K562 (cell line): ENCODE measurements around the gene SLC31A1. TPM values are rescaled to one million over a fixed set of nuclear protein-coding genes. Genes with fewer than 3 reads are reported as not detected.

Experiments used
- ATAC-seq: fragments of 200-7000 bp; cut with Tn5 transposase; 3 replicates; pipeline ENCODE4 v1.9.1; 2020; ENCODE audit warnings: moderate library complexity
- BruUV-seq: library from RNA; stranded (reverse); fragments of 400-500 nt; replicated peaks from 2 replicates; lab custom pipeline; 2021; lab: Mats Ljungman, UMichigan
- CTCF ChIA-PET: fragments of 300-600 bp; formaldehyde crosslinking; extraction: SDS; loops from one replicate; lab custom pipeline; 2021; ENCODE audit warnings: low intra/inter-chr PET ratio; lab: Yijun Ruan, JAX
- POLR2A ChIA-PET: fragments of 300-600, 350-650 bp; sonication (Branson Sonifier 250); formaldehyde crosslinking; extraction: SDS; loops from one replicate; lab custom pipeline; 2021; ENCODE audit warnings: antibody characterized with exemption, inconsistent platforms; lab: Yijun Ruan, JAX
- DNase-seq, 4 experiments: peaks; one replicate each; pipeline versions ENCODE4 v3.0.0 to v3.0.0-alpha.2; 2011 to 2018; ENCODE audit warnings: low spot score in 3 of 4, mixed read lengths in 3 of 4; ENCODE audit errors: extremely low read depth in 1 of 4
- FAIRE-seq: peaks from 2 replicates; lab custom pipeline; 2011; peaks lifted over from hg19 to GRCh38; lab: Jason Lieb, UNC
- H2AFZ ChIP-seq: 2 replicates; pipeline ENCODE4 v1.6.0; 2011; ENCODE audit warnings: low read depth, low read length, control low read depth, inconsistent platforms
- H3K27ac ChIP-seq: fragments of 200-600 bp; 3 replicates; pipeline ENCODE4 v1.8.0; 2011; ENCODE audit warnings: low read depth, mild to moderate bottlenecking, control low read depth, inconsistent platforms, low read length, moderate library complexity, mixed read lengths; ENCODE audit errors: extremely low read depth
- H3K27me3 ChIP-seq, 2 experiments: fragments of 300-600 bp in 1 of 2; 2 replicates in 1 of 2; 3 replicates in 1 of 2; pipeline versions ENCODE4 v1.6.0 to v1.8.0; 2011; ENCODE audit warnings: inconsistent platforms in 2 of 2, low read length in 2 of 2, mild to moderate bottlenecking in 1 of 2, mixed read lengths in 1 of 2, moderate library complexity in 1 of 2; ENCODE audit not compliant: control insufficient read depth in 2 of 2, insufficient read depth in 2 of 2
- H3K36me3 ChIP-seq: fragments of 300-600 bp; 3 replicates; pipeline ENCODE4 v1.8.0; 2011; ENCODE audit warnings: mild to moderate bottlenecking, low read length, inconsistent platforms; ENCODE audit not compliant: control insufficient read depth, insufficient read depth
- H3K4me1 ChIP-seq, 2 experiments: fragments of 200-600 bp in 1 of 2; replicated peaks in 1 of 2; 2 replicates in 1 of 2; 3 replicates in 1 of 2; pipeline versions ENCODE4 v1.5.1 to v1.8.0; 2011; ENCODE audit warnings: inconsistent platforms in 2 of 2, low read length in 2 of 2, mild to moderate bottlenecking in 1 of 2, mixed read lengths in 1 of 2, moderate library complexity in 1 of 2; ENCODE audit not compliant: control insufficient read depth in 2 of 2, insufficient read depth in 2 of 2
- H3K4me2 ChIP-seq: 2 replicates; pipeline ENCODE4 v1.6.1; 2011; ENCODE audit warnings: low read length, control low read depth, inconsistent platforms, mixed read lengths; ENCODE audit not compliant: insufficient read depth
- H3K4me3 ChIP-seq: fragments of 200-600 bp; sonication (generic), shearing (Covaris generic); 2 replicates; pipeline ENCODE4 v1.5.1; 2016; ENCODE audit warnings: control low read depth, inconsistent platforms
- H3K79me2 ChIP-seq: fragments of 200-600 bp; 3 replicates; pipeline ENCODE4 v1.8.0; 2011; ENCODE audit warnings: low read length, inconsistent platforms; ENCODE audit not compliant: control insufficient read depth, insufficient read depth
- H3K9ac ChIP-seq, 2 experiments: 2 replicates each; pipeline versions ENCODE4 v1.6.0 to v1.6.1; 2011; ENCODE audit warnings: low read depth in 2 of 2, low read length in 2 of 2, control low read depth in 1 of 2, inconsistent platforms in 1 of 2, mild to moderate bottlenecking in 1 of 2, mixed read lengths in 1 of 2; ENCODE audit not compliant: insufficient read depth in 1 of 2
- H3K9me1 ChIP-seq: one replicate; pipeline ENCODE4 v1.6.0; 2011; ENCODE audit warnings: inconsistent platforms, mild to moderate bottlenecking, low read length, moderate library complexity; ENCODE audit not compliant: control insufficient read depth, insufficient read depth
- H3K9me3 ChIP-seq: replicated peaks from 2 replicates; pipeline ENCODE4 v1.5.1; 2011; ENCODE audit warnings: low read depth, low read length, inconsistent platforms; ENCODE audit not compliant: control insufficient read depth, insufficient read depth
- H4K20me1 ChIP-seq: replicated peaks from 2 replicates; pipeline ENCODE4 v1.6.1; 2011; ENCODE audit warnings: low read length, inconsistent platforms, mixed read lengths; ENCODE audit not compliant: control insufficient read depth, insufficient read depth
- WGBS: fragments of 100-300 bp; shearing (Covaris generic); methylation state at CpG from one replicate; pipeline ENCODE4 v1.1.6; 2016; ENCODE audit warnings: low coverage, mixed read lengths; ENCODE audit not compliant: insufficient coverage; ENCODE audit errors: missing lambda C conversion rate; 5-methylcytosine and 5-hydroxymethylcytosine counted together
- in situ Hi-C: fragments of 300-500 bp; cut with MboI; formaldehyde crosslinking; loops from 4 replicates; pipeline ENCODE4 v1.15.0; 2018; ENCODE audit warnings: inconsistent platforms, mixed read lengths
- intact Hi-C: fragments of 100-400 bp; cut with micrococcal nuclease; formaldehyde crosslinking; loops from 2 replicates; pipeline ENCODE4 v1.14.2; 2022
- polyA plus RNA-seq, 8 experiments: library from polyadenylated mRNA; depleted of rRNA in 4 of 8; stranded (reverse) in 5 of 8; unstranded in 3 of 8; fragments of >200 nt; fragmentation: Nextera tagmentation in 2 of 8; fragmentation: Illumina TruSeq in 1 of 8; extraction: Ambion mirVana in 2 of 8; extraction: Trizol in 1 of 8; gene quantifications; 2 replicates each; pipeline versions ENCODE4 v1.2.1 to v1.2.3, GENCODE V29; 2011 to 2014; ENCODE audit warnings: inconsistent platforms in 1 of 8, missing spikeins in 1 of 8
- total RNA-seq, 7 experiments: library from RNA; depleted of rRNA in 6 of 7; stranded (reverse); fragments of >200 nt in 6 of 7; fragmentation: Illumina TruSeq in 2 of 7; extraction: Trizol in 2 of 7; gene quantifications; 2 replicates each; pipeline versions ENCODE4 v1.2.1 to v1.2.3, GENCODE V29; 2011 to 2021; ENCODE audit warnings: low replicate concordance in 1 of 7
- TF ChIP-seq, protein P1 (sequence below), 2 experiments: fragments of 450-650 bp in 1 of 2; sonication (generic) in 1 of 2; formaldehyde crosslinking in 1 of 2; IDR thresholded peaks; 2 replicates each; pipeline versions ENCODE4 v1.7.1 to v1.9.0; 2016 to 2022; ENCODE audit warnings: inconsistent platforms in 1 of 2, mild to moderate bottlenecking in 1 of 2, missing genetic modification reagents in 1 of 2
- TF ChIP-seq, protein P2 (sequence below): fragments of 250-450 bp; sonication (Bioruptor Pico); IDR thresholded peaks from 2 replicates; pipeline ENCODE4 v1.5.0; 2020; ENCODE audit warnings: mild to moderate bottlenecking, borderline replicate concordance

SLC31A1 gene
- total and polyA plus RNA-seq, 9 of the 15 experiments (the other 6 are each of a cell fraction or from before 2014, with no cell fraction given) = 15.4 to 40.7 (median 25.9) TPM

GRCh38 chr9:113223963-113224362, 2.6 kb downstream of the SLC31A1 start:
- peaks cover 67% of the 10 kb centered on the region for H3K79me2 ChIP-seq
- H3K4me1 ChIP-seq = peaks cover 6 to 35% of the 10 kb centered on the region in 2 experiments; a peak in 3 of 5 replicates
- CTCF ChIA-PET = no interaction called here
- DNase-seq = no peak
- no peak for ATAC-seq
- WGBS = 53% methylated on average over 2 of the region's 2 CpGs
- no peaks in the 10 kb centered on the region for H3K9me1 ChIP-seq
- H2AFZ ChIP-seq = no peak overlapping the region
- no TSS peak for BruUV-seq
- in situ Hi-C loops = no loop called here
- TF ChIP-seq, protein P1, sequence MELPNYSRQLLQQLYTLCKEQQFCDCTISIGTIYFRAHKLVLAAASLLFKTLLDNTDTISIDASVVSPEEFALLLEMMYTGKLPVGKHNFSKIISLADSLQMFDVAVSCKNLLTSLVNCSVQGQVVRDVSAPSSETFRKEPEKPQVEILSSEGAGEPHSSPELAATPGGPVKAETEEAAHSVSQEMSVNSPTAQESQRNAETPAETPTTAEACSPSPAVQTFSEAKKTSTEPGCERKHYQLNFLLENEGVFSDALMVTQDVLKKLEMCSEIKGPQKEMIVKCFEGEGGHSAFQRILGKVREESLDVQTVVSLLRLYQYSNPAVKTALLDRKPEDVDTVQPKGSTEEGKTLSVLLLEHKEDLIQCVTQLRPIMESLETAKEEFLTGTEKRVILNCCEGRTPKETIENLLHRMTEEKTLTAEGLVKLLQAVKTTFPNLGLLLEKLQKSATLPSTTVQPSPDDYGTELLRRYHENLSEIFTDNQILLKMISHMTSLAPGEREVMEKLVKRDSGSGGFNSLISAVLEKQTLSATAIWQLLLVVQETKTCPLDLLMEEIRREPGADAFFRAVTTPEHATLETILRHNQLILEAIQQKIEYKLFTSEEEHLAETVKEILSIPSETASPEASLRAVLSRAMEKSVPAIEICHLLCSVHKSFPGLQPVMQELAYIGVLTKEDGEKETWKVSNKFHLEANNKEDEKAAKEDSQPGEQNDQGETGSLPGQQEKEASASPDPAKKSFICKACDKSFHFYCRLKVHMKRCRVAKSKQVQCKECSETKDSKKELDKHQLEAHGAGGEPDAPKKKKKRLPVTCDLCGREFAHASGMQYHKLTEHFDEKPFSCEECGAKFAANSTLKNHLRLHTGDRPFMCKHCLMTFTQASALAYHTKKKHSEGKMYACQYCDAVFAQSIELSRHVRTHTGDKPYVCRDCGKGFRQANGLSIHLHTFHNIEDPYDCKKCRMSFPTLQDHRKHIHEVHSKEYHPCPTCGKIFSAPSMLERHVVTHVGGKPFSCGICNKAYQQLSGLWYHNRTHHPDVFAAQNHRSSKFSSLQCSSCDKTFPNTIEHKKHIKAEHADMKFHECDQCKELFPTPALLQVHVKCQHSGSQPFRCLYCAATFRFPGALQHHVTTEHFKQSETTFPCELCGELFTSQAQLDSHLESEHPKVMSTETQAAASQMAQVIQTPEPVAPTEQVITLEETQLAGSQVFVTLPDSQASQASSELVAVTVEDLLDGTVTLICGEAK (IDR thresholded peaks at IDR 0.05) = peak; percentile 80
- TF ChIP-seq, protein P1 (CRISPR knock-in tag; IDR thresholded peaks at IDR 0.05) = no peak; the same call in 1 of the 2 replicates
- TF ChIP-seq, protein P2, sequence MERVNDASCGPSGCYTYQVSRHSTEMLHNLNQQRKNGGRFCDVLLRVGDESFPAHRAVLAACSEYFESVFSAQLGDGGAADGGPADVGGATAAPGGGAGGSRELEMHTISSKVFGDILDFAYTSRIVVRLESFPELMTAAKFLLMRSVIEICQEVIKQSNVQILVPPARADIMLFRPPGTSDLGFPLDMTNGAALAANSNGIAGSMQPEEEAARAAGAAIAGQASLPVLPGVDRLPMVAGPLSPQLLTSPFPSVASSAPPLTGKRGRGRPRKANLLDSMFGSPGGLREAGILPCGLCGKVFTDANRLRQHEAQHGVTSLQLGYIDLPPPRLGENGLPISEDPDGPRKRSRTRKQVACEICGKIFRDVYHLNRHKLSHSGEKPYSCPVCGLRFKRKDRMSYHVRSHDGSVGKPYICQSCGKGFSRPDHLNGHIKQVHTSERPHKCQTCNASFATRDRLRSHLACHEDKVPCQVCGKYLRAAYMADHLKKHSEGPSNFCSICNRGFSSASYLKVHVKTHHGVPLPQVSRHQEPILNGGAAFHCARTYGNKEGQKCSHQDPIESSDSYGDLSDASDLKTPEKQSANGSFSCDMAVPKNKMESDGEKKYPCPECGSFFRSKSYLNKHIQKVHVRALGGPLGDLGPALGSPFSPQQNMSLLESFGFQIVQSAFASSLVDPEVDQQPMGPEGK = no peak
- TF ChIP-seq, all 486 proteins: peak for 1
- Histone ChIP-seq H4K20me1 (0 out of 2 replicates have a peak, but pooled peaks cover 2% of the 10 kb centered on the region), H3K4me3 (no peak overlapping the region), H3K9me3 (no peaks in the 10 kb centered on the region), H3K27ac (no peak overlapping the region), H3K4me2 (no peak overlapping the region), H3K9ac (no peak overlapping the region), H3K27me3 (no peaks in the 10 kb centered on the region), H3K36me3 (peaks cover 21% of the 10 kb centered on the region; the same call in 2 of the 3 replicates)
- intact Hi-C loops = no loop called here
- POLR2A ChIA-PET = interaction anchor here (1.0 kb wide), 1 partner anchor 23 kb away, joined by 3 read pairs; no protein-coding TSS in a partner anchor
- FAIRE-seq = no peak
